ENCODE measurements around the gene GBF1.

DNA sequence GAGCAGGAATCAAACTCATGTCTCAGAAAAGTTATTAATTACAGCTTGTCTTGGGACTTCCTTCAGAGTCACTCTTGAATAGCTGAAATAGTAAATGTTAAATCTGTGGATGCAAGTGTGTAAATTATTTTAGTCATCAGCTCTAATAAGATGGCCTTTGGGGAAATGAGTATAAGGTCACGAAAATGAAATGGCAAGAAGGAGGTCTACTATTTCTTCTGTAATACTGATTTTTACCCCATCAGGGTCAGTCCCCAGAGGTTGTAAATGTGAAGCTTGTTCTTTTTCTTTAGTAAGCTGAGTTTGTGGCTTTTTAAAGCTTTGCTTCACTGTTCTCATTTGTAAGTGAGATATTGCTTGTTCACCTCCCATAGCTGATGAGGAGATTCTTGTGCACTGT, 63.9 kb downstream of the GBF1 start:
- TF ChIP-seq, protein P1, sequence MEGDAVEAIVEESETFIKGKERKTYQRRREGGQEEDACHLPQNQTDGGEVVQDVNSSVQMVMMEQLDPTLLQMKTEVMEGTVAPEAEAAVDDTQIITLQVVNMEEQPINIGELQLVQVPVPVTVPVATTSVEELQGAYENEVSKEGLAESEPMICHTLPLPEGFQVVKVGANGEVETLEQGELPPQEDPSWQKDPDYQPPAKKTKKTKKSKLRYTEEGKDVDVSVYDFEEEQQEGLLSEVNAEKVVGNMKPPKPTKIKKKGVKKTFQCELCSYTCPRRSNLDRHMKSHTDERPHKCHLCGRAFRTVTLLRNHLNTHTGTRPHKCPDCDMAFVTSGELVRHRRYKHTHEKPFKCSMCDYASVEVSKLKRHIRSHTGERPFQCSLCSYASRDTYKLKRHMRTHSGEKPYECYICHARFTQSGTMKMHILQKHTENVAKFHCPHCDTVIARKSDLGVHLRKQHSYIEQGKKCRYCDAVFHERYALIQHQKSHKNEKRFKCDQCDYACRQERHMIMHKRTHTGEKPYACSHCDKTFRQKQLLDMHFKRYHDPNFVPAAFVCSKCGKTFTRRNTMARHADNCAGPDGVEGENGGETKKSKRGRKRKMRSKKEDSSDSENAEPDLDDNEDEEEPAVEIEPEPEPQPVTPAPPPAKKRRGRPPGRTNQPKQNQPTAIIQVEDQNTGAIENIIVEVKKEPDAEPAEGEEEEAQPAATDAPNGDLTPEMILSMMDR (IDR thresholded peaks at IDR 0.05) = no peak
- TF ChIP-seq EZH2 (IDR thresholded peaks at IDR 0.05; ENCODE audit: borderline replicate concordance, insufficient read depth, low read depth, low read length, poor library complexity, severe bottlenecking) = no peak
